Fibroblast of lung (primary cell): ENCODE results near the gene NUDT8. TPM values are rescaled to one million over a fixed set of nuclear protein-coding genes. Genes with fewer than 3 reads are reported as not detected.

ENCODE experiments used
- DNase-seq, 2 donors: peaks; one replicate each; pipeline versions ENCODE4 v3.0.0 to v3.0.0-alpha.2; 2010; ENCODE audit warnings: low read depth in 2 of 2
- H2AFZ ChIP-seq: 2 replicates; pipeline ENCODE4 v1.5.1; 2012; ENCODE audit warnings: low read length, control low read depth, inconsistent platforms
- H3K27ac ChIP-seq: 2 replicates; pipeline ENCODE4 v1.5.1; 2011; ENCODE audit warnings: low read length, control low read depth; ENCODE audit not compliant: insufficient read depth
- H3K27me3 ChIP-seq: 2 replicates; pipeline ENCODE4 v1.5.1; 2011; ENCODE audit warnings: mild to moderate bottlenecking, low read length; ENCODE audit not compliant: control insufficient read depth, insufficient read depth
- H3K36me3 ChIP-seq: 2 replicates; pipeline ENCODE4 v1.5.1; 2011; ENCODE audit warnings: low read length; ENCODE audit not compliant: control insufficient read depth, insufficient read depth
- H3K4me1 ChIP-seq: 2 replicates; pipeline ENCODE4 v1.5.1; 2011; ENCODE audit warnings: low read length; ENCODE audit not compliant: control insufficient read depth, insufficient read depth; ENCODE audit errors: extremely low read depth
- H3K4me2 ChIP-seq: 2 replicates; pipeline ENCODE4 v1.5.1; 2011; ENCODE audit warnings: low read length, control low read depth; ENCODE audit not compliant: insufficient read depth; ENCODE audit errors: extremely low read depth
- H3K4me3 ChIP-seq, 4 experiments: fragments of 200-600 bp in 1 of 4; sonication (generic) in 1 of 4; replicated peaks in 1 of 4; 2 replicates each; pipeline ENCODE4 v1.5.1; 2011 to 2016; ENCODE audit warnings: low read length in 4 of 4, low read depth in 3 of 4, mild to moderate bottlenecking in 3 of 4, control low read depth in 2 of 4, inconsistent platforms in 1 of 4, mixed read lengths in 1 of 4; ENCODE audit not compliant: insufficient read depth in 1 of 4; ENCODE audit errors: control extremely low read depth in 1 of 4
- H3K79me2 ChIP-seq: 2 replicates; pipeline ENCODE4 v1.5.1; 2012; ENCODE audit warnings: mild to moderate bottlenecking, low read length, inconsistent platforms; ENCODE audit not compliant: control insufficient read depth, insufficient read depth
- H3K9ac ChIP-seq: 2 replicates; pipeline ENCODE4 v1.5.1; 2011; ENCODE audit warnings: mild to moderate bottlenecking, low read length, control low read depth; ENCODE audit not compliant: insufficient read depth
- H3K9me3 ChIP-seq: 2 replicates; pipeline ENCODE4 v1.5.1; 2012; ENCODE audit warnings: low read depth, low read length; ENCODE audit not compliant: control insufficient read depth, insufficient read depth
- H4K20me1 ChIP-seq: 2 replicates; pipeline ENCODE4 v1.5.1; 2011; ENCODE audit warnings: low read length; ENCODE audit not compliant: control insufficient read depth, insufficient read depth; ENCODE audit errors: extremely low read depth
- EZH2 ChIP-seq: IDR thresholded peaks from 2 replicates; pipeline ENCODE4 v1.5.1; 2012; ENCODE audit warnings: low read length, control low read depth, mild to moderate bottlenecking; ENCODE audit errors: missing control alignments
- polyA plus RNA-seq, 2 donors: library from polyadenylated mRNA; depleted of rRNA in 1 of 2; stranded (reverse) in 1 of 2; unstranded in 1 of 2; fragments of >200 nt; gene quantifications; 2 replicates each; pipeline ENCODE4 v1.2.1, GENCODE V29; 2011 to 2012; ENCODE audit warnings: missing spikeins in 1 of 2
- total RNA-seq: library from RNA; depleted of rRNA; stranded (reverse); fragments of >200 nt; gene quantifications from 2 replicates; pipeline ENCODE4 v1.2.1, GENCODE V29; 2014
- TF ChIP-seq, protein P1 (sequence below), 2 donors: IDR thresholded peaks in 1 of 2; conservative IDR thresholded peaks in 1 of 2; 1 replicate in 1 of 2; 2 replicates in 1 of 2; pipeline ENCODE4 v1.5.1; 2011 to 2012; ENCODE audit warnings: low read length in 2 of 2, control low read depth in 1 of 2, inconsistent platforms in 1 of 2, low read depth in 1 of 2, mild to moderate bottlenecking in 1 of 2

Gene NUDT8
- total and polyA plus RNA-seq, 2 donors (not counting 1 experiment from before 2014, with no cell fraction given) = 0.90 to 5.0 TPM

DNA sequence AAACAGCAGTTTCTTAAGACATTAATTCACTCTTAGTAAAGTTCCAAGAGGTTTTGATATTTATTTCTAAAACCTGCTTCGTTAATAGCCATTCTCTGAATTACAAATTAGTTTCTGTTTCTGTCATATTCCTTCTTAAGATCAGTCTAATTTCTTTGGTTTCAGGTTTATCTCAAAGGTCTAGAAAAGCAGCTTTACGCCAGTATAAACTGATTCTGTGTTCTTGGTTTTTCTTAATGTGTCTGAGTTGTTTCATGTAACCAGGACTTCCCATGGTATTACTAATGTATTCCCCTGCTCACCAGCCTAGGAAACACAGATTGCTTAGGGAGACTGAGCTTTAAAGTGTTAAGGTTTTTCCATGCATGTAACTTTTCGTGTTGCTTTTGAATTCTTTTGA, 27.6 kb upstream of the NUDT8 start:
- Histone ChIP-seq H3K4me3 (no peak overlapping the region), H4K20me1 (no peaks in the 10 kb centered on the region), H3K27ac (no peak overlapping the region), H2AFZ (no peak overlapping the region), H3K27me3 (no peaks in the 10 kb centered on the region), H3K79me2 (no peaks in the 10 kb centered on the region), H3K9me3 (no peaks in the 10 kb centered on the region), H3K4me1 (no peaks in the 10 kb centered on the region), H3K36me3 (no peaks in the 10 kb centered on the region), H3K9ac (no peak overlapping the region), H3K4me2 (no peak overlapping the region)
- no peak for TF ChIP-seq EZH2
- TF ChIP-seq, protein P1, sequence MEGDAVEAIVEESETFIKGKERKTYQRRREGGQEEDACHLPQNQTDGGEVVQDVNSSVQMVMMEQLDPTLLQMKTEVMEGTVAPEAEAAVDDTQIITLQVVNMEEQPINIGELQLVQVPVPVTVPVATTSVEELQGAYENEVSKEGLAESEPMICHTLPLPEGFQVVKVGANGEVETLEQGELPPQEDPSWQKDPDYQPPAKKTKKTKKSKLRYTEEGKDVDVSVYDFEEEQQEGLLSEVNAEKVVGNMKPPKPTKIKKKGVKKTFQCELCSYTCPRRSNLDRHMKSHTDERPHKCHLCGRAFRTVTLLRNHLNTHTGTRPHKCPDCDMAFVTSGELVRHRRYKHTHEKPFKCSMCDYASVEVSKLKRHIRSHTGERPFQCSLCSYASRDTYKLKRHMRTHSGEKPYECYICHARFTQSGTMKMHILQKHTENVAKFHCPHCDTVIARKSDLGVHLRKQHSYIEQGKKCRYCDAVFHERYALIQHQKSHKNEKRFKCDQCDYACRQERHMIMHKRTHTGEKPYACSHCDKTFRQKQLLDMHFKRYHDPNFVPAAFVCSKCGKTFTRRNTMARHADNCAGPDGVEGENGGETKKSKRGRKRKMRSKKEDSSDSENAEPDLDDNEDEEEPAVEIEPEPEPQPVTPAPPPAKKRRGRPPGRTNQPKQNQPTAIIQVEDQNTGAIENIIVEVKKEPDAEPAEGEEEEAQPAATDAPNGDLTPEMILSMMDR (conservative IDR thresholded peaks at IDR 0.05 in 1 of 2, IDR thresholded peaks at IDR 0.05 in 1 of 2; ENCODE audit: low read depth in 1 of 2, low read length in 2 of 2) = no peak
- no peak for DNase-seq

DNA sequence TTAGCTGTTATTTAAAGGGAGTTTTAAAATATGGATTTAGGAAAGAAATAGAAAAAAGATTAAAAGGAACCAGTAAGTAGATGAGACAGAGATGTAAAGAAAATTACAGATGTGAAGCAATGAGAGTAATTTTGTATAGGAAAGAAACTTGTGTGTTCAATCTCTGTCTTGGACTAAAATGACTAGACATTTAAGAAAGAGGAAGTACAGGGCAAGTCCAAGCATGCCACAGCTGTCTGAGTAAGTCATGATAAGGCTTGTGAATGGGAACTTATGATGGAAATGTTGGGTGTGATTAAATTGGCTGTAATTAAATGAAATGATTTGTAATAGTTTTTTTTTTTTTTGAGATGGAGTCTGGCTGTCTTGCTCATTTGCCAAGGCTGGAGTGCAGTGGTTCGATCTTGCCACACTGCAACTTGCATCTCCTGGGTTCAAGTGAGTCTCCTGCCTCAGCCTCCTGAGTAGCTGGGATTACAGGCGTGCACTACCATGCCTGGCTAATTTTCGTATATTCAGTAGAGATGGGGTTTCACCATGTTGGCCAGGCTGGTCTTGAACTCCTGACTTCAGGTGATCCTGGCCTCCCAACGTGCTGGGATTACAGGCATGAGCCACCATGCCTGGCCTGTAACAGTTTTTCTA, 26.7 kb upstream of the NUDT8 start:
- no peak for TF ChIP-seq EZH2
- TF ChIP-seq, protein P1 (conservative IDR thresholded peaks at IDR 0.05 in 1 of 2, IDR thresholded peaks at IDR 0.05 in 1 of 2; ENCODE audit: low read depth in 1 of 2, low read length in 2 of 2) = no peak
- Histone ChIP-seq H3K4me3 (no peak overlapping the region), H3K9ac (no peak overlapping the region), H3K9me3 (no peaks in the 10 kb centered on the region), H3K27me3 (no peaks in the 10 kb centered on the region), H3K4me1 (no peaks in the 10 kb centered on the region), H3K79me2 (no peaks in the 10 kb centered on the region), H2AFZ (no peak overlapping the region), H3K36me3 (no peaks in the 10 kb centered on the region), H3K27ac (no peak overlapping the region), H4K20me1 (no peaks in the 10 kb centered on the region), H3K4me2 (no peak overlapping the region)
- DNase-seq = peak; percentile 22 to 33

DNA sequence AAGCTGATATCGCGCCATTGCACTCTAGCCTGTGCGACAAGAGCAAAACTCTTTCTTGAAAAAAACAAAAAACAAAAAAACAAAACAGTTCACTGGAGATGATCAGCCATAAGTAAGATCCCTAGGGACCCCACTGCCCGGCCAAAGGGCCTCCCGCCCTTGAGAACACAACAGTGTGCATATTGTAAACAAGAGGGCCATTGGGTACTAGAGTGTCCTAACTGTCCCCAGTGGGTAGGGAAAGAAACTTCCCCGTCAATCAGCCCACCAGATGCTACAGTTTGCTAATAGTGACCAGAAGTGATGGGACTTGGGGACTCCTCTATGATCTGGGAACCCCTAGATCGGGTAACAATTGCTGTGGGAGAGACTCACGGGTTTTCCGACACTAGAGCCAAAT, 24.5 kb upstream of the NUDT8 start:
- Histone ChIP-seq H4K20me1 (no peaks in the 10 kb centered on the region), H3K4me2 (no peak overlapping the region), H3K27ac (no peak overlapping the region), H3K9me3 (no peaks in the 10 kb centered on the region), H2AFZ (no peak overlapping the region), H3K27me3 (no peaks in the 10 kb centered on the region), H3K36me3 (no peaks in the 10 kb centered on the region), H3K4me1 (no peaks in the 10 kb centered on the region), H3K9ac (no peak overlapping the region), H3K79me2 (no peaks in the 10 kb centered on the region), H3K4me3 (no peak overlapping the region)
- DNase-seq = no peak
- TF ChIP-seq, protein P1 (conservative IDR thresholded peaks at IDR 0.05 in 1 of 2, IDR thresholded peaks at IDR 0.05 in 1 of 2; ENCODE audit: low read depth in 1 of 2, low read length in 2 of 2) = no peak
- no peak for TF ChIP-seq EZH2
